Stimulated activated CD4-positive, alpha-beta T cell treated with anti-CD3 and anti-CD28 coated beads, Interleukin-2, amount 100 ng/mL, for 24 hours (primary cell): ENCODE measurements around the gene C19orf85.
"Not testable (repeated sequence)": the region's sequence is repeated elsewhere in the genome, so short reads cannot be mapped to it uniquely, and the experiment has no call there.

Experiments
- DNase-seq, 2 donors: peaks; one replicate each; pipeline ENCODE4 v3.0.0-alpha.2; 2020

The C19orf85 gene

GRCh38 chr19:55455576-55456235 lies 8.8 kb downstream of the C19orf85 start:
- no peak for DNase-seq

- DNase-seq, result peak; percentile 56 to 61
These were observed 9.7 kb downstream of the C19orf85 start for GRCh38 chr19:55454787-55455243.

DNA sequence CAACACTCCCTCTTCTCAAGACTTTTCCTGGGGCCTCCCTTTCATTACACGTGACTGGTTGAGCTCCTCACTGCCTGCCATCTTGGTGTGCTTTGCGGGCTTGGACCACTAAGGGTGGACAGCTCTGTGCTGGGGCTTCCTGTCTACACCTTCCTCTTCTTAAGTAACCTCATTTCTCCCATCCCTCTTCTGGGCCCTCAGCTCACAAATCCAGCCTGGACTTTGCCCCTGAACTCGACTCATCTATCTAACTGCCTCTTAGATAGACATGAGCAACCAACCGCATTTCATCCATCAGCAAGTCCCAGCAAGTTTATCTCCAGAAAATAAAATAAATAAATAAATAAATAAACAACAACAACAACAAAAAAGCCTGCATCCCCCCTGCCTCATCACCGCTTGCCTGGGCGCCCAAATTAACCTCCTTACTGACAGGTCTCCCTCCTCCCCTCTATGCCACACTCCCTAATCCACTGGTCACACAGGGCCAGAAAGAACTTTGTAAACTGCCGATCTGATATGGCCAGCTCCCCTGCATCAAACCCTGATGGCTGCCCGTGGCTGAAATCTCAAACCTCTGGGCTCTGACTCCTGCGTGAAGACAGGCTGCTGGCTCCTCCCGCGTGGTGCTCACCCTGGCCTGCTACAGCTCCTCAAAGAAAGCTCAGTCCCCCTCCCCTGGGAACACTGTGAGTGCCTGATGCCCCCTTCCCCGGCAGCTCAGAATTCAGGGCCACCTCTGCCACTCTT lies 10.9 kb downstream of the C19orf85 start:
- no peak for DNase-seq

- peak; percentile 40 to 45 for DNase-seq
These were observed 11.7 kb downstream of the C19orf85 start for GRCh38 chr19:55452749-55453346.

DNA sequence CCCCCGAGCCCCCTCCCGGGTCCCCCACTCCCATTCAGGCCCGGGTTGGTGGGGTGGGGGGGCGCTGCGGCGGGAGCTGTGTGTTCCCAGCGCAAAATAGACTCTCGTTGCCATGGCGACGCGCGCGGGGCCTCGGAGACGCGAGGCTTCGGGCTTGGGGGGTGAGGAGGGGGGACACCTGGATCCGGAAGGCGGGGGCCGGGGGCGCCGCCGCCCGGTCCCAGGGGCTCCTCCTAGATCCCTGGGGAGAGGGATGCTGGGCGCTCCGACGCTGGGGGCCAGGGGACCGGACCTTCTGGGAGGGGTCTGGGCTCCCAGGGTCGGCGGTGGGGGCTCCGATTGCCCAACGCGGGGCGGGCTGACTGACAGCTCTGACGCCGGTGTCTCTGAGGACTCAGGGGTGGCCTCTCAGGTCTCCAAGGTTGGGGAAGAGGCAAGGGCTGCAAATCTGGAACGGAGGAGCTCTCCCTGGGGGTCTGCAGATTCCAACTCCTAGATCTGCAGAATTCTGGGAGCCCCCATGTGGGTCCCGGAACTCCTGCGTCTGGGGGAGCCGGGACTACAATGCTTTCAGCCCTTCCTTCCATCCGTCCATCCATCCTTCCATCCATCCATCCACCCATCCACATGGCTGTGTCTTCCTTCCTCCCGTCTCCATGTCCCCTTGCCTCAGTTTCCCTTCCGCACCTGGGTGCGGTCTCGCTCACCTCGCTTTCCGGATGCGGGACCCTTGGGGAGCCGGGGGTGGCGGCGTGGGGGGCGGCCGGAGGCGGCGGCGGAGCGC lies 12.4 kb downstream of the C19orf85 start:
- no peak for DNase-seq

DNA sequence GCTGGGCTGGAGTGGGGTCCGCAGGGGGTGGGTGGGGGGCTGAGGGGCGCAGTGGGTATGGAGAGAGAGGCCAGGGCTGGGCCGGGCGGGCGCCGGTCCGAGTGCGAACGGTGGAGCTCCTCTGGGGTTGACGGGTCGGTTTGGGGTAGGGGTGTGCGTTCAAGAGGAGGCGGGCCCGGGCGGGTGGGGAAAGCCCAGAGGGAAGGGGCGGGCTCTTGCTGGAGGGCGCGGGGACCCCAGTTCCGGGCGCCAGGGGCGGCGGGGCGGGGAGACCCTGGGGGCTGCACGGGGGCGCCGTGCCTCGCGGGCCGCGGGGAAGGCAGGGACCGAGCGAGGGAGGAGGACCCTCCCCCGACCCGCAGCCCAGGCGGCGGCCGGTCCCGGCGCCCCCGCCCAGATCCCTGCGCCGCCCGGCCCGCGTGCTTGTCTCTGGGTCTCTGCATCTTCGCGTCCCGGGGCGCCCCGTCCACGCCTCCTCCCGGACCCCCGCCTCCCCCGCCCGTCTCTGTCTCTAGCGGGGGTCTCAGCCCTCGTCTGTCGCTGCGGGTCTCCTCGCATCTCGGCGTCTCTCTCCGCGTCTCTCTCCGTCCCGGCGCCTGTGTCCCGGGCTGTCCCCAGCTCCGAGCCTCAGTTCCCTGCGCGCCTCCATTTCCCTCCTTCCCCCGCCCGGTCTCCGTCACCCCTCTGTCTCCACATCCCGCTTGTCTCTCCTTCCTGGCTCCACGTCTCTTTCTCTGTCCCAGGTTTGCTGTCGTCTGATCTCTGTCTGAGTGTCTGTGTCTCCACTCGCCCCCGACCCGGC lies 13.2 kb downstream of the C19orf85 start:
- no peak for DNase-seq

DNA sequence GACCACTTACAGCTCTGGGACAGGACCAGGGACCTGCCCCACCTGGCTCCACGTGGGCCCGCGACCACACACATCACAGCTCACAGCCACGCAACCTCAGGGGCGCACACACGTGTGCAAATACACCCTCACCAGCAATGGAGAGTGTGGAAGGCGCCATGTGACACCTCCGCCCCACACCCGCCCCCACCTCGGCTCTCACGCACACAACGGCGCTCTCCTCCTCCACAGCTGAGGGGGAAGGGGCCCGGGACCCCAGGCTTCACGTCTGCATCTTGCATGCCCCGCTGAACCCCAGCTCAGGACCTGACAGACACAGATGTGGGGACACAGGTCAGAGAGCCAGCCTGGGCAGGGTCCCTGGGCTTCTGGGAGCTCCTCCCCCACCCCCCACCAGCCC lies 15.1 kb downstream of the C19orf85 start:
- no peak for DNase-seq

DNA sequence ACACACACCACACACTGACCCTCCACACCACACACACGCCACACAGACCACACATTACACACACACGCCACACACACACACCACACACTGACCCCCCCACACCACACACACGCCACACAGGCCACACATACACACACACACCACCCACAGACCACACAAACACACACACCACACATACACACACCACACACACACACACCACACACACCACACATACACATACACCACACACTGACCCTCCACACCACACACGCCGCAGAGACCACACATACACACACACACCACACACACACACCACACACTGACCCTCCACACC lies 16.4 kb downstream of the C19orf85 start:
- not testable (repeated sequence) for DNase-seq

- no peak for DNase-seq
These were observed 17.0 kb downstream of the C19orf85 start for GRCh38 chr19:55447421-55448174.

GRCh38 chr19:55446060-55446459 lies 18.5 kb downstream of the C19orf85 start:
- DNase-seq, result no peak

DNA sequence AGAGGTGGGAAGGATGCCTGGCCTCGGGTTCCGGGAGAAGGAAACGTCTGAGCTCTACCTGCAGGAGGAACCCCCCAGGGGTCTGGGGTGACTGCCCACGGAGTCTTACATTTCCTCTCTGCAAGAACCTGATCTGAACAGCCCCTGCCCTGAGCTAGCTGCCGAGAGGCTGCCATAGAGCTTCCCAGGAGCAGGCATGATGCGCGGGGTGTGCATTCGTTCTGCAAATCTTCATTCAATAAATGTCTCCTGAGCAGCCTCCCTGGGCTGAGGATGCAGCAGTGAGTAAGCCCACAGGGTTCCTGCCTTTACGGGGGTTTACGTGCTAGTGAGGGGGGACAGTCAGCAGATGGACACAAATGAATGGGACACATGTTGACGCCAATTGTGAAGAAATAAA lies 19.9 kb downstream of the C19orf85 start:
- no peak for DNase-seq

DNA sequence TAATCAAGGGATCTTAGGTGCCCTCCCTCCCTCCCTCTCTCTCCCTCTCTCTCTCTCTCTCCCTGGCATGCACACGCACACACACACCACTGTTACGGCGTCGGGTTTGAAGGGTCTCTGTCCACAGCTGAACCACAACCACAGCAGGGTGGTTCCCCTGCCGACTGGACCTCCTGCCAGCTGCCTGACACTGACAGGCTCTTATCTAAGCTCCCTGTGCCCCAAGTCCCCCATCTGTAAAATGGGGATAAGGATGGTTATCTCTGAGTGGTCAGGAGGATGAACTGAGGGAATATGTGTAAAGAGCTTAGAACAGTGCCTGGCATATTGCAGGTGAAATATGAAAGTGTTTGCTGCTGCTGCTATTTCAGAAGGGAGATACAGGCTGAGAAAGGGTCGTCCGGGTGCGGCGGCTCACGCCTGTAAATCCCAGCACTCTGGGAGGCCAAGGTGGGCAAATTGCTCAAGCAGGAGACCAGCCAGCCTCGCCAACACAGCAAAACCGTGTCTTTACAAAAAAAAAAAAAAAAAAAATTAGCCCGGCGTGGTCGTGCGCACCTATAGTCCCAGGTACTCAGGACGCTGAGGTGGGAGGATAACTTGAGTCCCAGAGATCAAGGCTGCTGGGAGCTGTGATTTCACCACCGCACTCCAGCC lies 20.6 kb downstream of the C19orf85 start:
- DNase-seq, result no peak

GRCh38 chr19:55443045-55443823 lies 21.3 kb downstream of the C19orf85 start, which contains the start of gene SHISA7:
Gene SHISA7 (minus strand): TSS chr19:55443300. CDS start chr19:55442863, 437 bp downstream.
- no peak for DNase-seq

- no peak for DNase-seq
These were observed 22.1 kb downstream of the C19orf85 start for GRCh38 chr19:55442372-55442961.

GRCh38 chr19:55441692-55442321 lies 22.7 kb downstream of the C19orf85 start:
- peak in 1 of 2 donors; percentile 38 for DNase-seq

DNA sequence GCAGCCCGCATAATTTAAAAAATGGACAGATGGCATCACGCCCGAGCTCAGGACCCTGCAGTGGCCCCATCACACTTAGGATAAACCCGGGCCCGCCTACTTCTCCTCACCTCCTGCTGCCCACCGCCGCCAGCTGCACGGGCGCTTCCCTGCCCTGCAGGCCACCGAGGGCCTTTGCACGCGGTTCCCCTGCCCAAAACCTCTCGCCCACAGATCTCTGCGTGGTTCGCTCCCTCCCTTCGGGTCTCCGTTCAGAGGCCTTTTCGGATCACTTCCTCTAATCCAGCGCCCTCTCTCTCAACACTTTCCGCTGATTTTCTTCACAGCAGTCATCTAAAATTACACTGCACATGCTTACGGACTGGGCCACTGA lies 23.2 kb downstream of the C19orf85 start:
- DNase-seq, result no peak

- no peak for DNase-seq
These were observed 24.0 kb downstream of the C19orf85 start for GRCh38 chr19:55440411-55441105.

DNA sequence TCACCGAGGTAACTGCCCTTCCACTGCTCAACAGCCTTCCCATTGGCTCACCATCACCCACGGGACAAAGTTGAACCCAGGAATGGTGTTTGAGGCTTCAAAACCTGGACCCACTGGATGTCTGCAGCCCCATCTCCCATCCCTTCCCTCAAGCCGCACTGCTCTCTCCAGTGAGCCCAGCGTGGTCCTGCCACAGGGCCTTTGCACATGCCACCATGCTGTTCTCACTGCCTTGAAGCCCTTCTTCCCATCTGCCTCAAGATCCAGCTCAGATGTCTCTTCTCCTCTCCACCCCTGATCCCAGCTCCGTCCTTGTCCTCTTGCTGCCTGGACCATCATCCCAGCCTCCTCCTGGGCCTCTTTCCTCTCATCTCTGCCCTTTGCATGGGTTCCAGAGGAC lies 25.5 kb downstream of the C19orf85 start:
- no peak for DNase-seq

- no peak for DNase-seq
These were observed 27.1 kb downstream of the C19orf85 start for GRCh38 chr19:55437410-55437809.
